H1 (cell line): Measurements from ENCODE around the gene VPS26A. TPM values are rescaled to one million over a fixed set of nuclear protein-coding genes. Genes with fewer than 3 reads are reported as not detected.

Experiments
- CTCF ChIA-PET: fragments of 300-600 bp; sonication (Branson Sonifier 250); formaldehyde crosslinking; loops from one replicate; lab custom pipeline; 2021; ENCODE audit not compliant: partially characterized antibody; lab: Charles Lee
- POLR2A ChIA-PET: fragments of 300-600 bp; sonication (Branson Sonifier 250); formaldehyde crosslinking; loops from one replicate; lab custom pipeline; 2021; ENCODE audit warnings: inconsistent platforms; ENCODE audit not compliant: partially characterized antibody; lab: Charles Lee
- DNase-seq, 2 experiments: peaks; one replicate each; pipeline versions ENCODE4 v3.0.0 to v3.0.0-alpha.2; 2010 to 2022; ENCODE audit warnings: low spot score in 2 of 2, low read depth in 1 of 2, mixed read lengths in 1 of 2
- FAIRE-seq: peaks from 2 replicates; lab custom pipeline; 2011; peaks lifted over from hg19 to GRCh38; lab: Jason Lieb, UNC
- H2AFZ ChIP-seq: 2 replicates; pipeline ENCODE4 v1.8.1; 2012; ENCODE audit warnings: low read length, inconsistent platforms
- H2AK5ac ChIP-seq: 2 replicates; pipeline ENCODE4 v1.6.1; 2013; ENCODE audit warnings: low read depth, low read length
- H2BK120ac ChIP-seq: replicated peaks from 2 replicates; pipeline ENCODE3; 2013; ENCODE audit warnings: low read depth, low read length, inconsistent platforms
- H2BK12ac ChIP-seq: 2 replicates; pipeline ENCODE4 v1.6.1; 2013; ENCODE audit warnings: low read depth, low read length
- H2BK15ac ChIP-seq: 2 replicates; pipeline ENCODE4 v1.6.1; 2013; ENCODE audit warnings: low read length
- H2BK20ac ChIP-seq: 2 replicates; pipeline ENCODE4 v1.6.1; 2013; ENCODE audit warnings: low read length
- H2BK5ac ChIP-seq: 2 replicates; pipeline ENCODE4 v1.6.1; 2013; ENCODE audit warnings: low read depth, low read length
- H3K14ac ChIP-seq: 2 replicates; pipeline ENCODE4 v1.6.1; 2013; ENCODE audit warnings: inconsistent platforms; ENCODE audit not compliant: insufficient read length
- H3K18ac ChIP-seq: 2 replicates; pipeline ENCODE4 v1.6.1; 2013; ENCODE audit warnings: low read length; ENCODE audit errors: extremely low read depth
- H3K23ac ChIP-seq: 2 replicates; pipeline ENCODE4 v1.6.1; 2013; ENCODE audit warnings: inconsistent platforms; ENCODE audit not compliant: insufficient read length
- H3K23me2 ChIP-seq: 2 replicates; pipeline ENCODE4 v1.6.1; 2013; ENCODE audit warnings: low read depth, low read length
- H3K27ac ChIP-seq: 2 replicates; pipeline ENCODE4 v1.6.1; 2011; ENCODE audit warnings: low read depth, low read length, inconsistent platforms
- H3K27me3 ChIP-seq, 4 experiments: replicated peaks in 1 of 4; 1 replicate in 1 of 4; 2 replicates in 3 of 4; pipeline versions ENCODE4 v1.6.1 to v1.8.1; 2011 to 2013; ENCODE audit warnings: low read length in 3 of 4, mild to moderate bottlenecking in 3 of 4, inconsistent platforms in 2 of 4, mixed read lengths in 2 of 4, moderate library complexity in 1 of 4; ENCODE audit not compliant: control insufficient read depth in 3 of 4, insufficient read depth in 3 of 4; ENCODE audit errors: extremely low read depth in 1 of 4
- H3K36me3 ChIP-seq, 4 experiments: 2 replicates each; pipeline versions ENCODE4 v1.6.1 to v1.8.1; 2011 to 2013; ENCODE audit warnings: mild to moderate bottlenecking in 4 of 4, low read length in 3 of 4, moderate library complexity in 2 of 4, control low read depth in 1 of 4, inconsistent platforms in 1 of 4; ENCODE audit not compliant: insufficient read depth in 4 of 4, control insufficient read depth in 2 of 4
- H3K4ac ChIP-seq: replicated peaks from 2 replicates; pipeline ENCODE3; 2013; ENCODE audit warnings: low read length, low read depth, mixed read lengths, inconsistent platforms; ENCODE audit not compliant: insufficient read length
- H3K4me1 ChIP-seq, 4 experiments: replicated peaks in 1 of 4; 1 replicate in 1 of 4; 2 replicates in 3 of 4; pipeline versions ENCODE4 v1.6.1 to v1.8.1; 2011 to 2013; ENCODE audit warnings: low read length in 3 of 4, inconsistent platforms in 2 of 4, mixed read lengths in 1 of 4; ENCODE audit not compliant: insufficient read depth in 4 of 4, control insufficient read depth in 3 of 4
- H3K4me2 ChIP-seq, 2 experiments: 2 replicates each; pipeline versions ENCODE4 v1.6.1 to v1.8.1; 2011 to 2013; ENCODE audit warnings: low read depth in 2 of 2, low read length in 2 of 2, control low read depth in 1 of 2, inconsistent platforms in 1 of 2, mild to moderate bottlenecking in 1 of 2; ENCODE audit not compliant: insufficient read depth in 1 of 2
- H3K4me3 ChIP-seq, 4 experiments: fragments of 200-600, 300-600 bp in 1 of 4; sonication (generic), shearing (Covaris generic), sonication (Bioruptor Twin) in 1 of 4; 2 replicates each; pipeline versions ENCODE4 v1.5.1 to v1.8.1; 2011 to 2016; ENCODE audit warnings: low read length in 4 of 4, low read depth in 3 of 4, control low read depth in 2 of 4, inconsistent platforms in 2 of 4, mild to moderate bottlenecking in 2 of 4, mixed read lengths in 1 of 4, moderate library complexity in 1 of 4; ENCODE audit not compliant: insufficient read depth in 2 of 4; ENCODE audit errors: extremely low read depth in 1 of 4
- H3K56ac ChIP-seq: replicated peaks from 2 replicates; pipeline ENCODE3; 2013; ENCODE audit warnings: low read depth, mild to moderate bottlenecking, mixed read lengths, low read length, inconsistent platforms; ENCODE audit not compliant: insufficient read length
- H3K79me1 ChIP-seq: 2 replicates; pipeline ENCODE4 v1.6.1; 2013; ENCODE audit warnings: low read depth, low read length, control low read depth
- H3K79me2 ChIP-seq, 2 experiments: 2 replicates each; pipeline versions ENCODE4 v1.6.1 to v1.8.1; 2012 to 2013; ENCODE audit warnings: low read length in 2 of 2, mild to moderate bottlenecking in 2 of 2, inconsistent platforms in 1 of 2; ENCODE audit not compliant: insufficient read depth in 2 of 2, control insufficient read depth in 1 of 2
- H3K9ac ChIP-seq, 4 experiments: replicated peaks in 1 of 4; 1 replicate in 1 of 4; 2 replicates in 3 of 4; pipeline versions ENCODE4 v1.6.1 to v1.8.1; 2011 to 2013; ENCODE audit warnings: low read depth in 3 of 4, low read length in 3 of 4, control low read depth in 2 of 4, mild to moderate bottlenecking in 2 of 4, moderate library complexity in 2 of 4, inconsistent platforms in 1 of 4; ENCODE audit errors: extremely low read depth in 1 of 4
- H3K9me3 ChIP-seq, 2 experiments: 2 replicates each; pipeline versions ENCODE4 v1.6.1 to v1.8.1; 2012 to 2013; ENCODE audit warnings: mild to moderate bottlenecking in 2 of 2, moderate library complexity in 2 of 2, control low read depth in 1 of 2, inconsistent platforms in 1 of 2, low read depth in 1 of 2, low read length in 1 of 2, mixed read lengths in 1 of 2; ENCODE audit not compliant: insufficient read depth in 2 of 2
- H4K20me1 ChIP-seq, 2 experiments: replicated peaks in 1 of 2; 2 replicates each; pipeline versions ENCODE3 to v1.8.1; 2011 to 2013; ENCODE audit warnings: inconsistent platforms in 2 of 2, low read length in 2 of 2, mild to moderate bottlenecking in 1 of 2; ENCODE audit not compliant: insufficient read depth in 2 of 2, control insufficient read depth in 1 of 2
- H4K5ac ChIP-seq: 2 replicates; pipeline ENCODE4 v1.6.1; 2013; ENCODE audit warnings: low read length, low read depth, mixed read lengths, inconsistent platforms; ENCODE audit not compliant: insufficient read length
- H4K8ac ChIP-seq: 2 replicates; pipeline ENCODE4 v1.8.0; 2013; ENCODE audit warnings: mild to moderate bottlenecking, moderate library complexity, low read length, inconsistent platforms; ENCODE audit not compliant: insufficient read depth; ENCODE audit errors: extremely low read depth
- H4K91ac ChIP-seq: replicated peaks from 2 replicates; pipeline ENCODE3; 2013; ENCODE audit warnings: low read length, mixed read lengths, inconsistent platforms; ENCODE audit not compliant: insufficient read length
- BACH1 ChIP-seq: IDR thresholded peaks from 2 replicates; pipeline ENCODE4 v1.6.1; 2012; ENCODE audit warnings: low read length, improper control_type of control experiment
- BRCA1 ChIP-seq: IDR thresholded peaks from 2 replicates; pipeline ENCODE4 v1.6.1; 2012; ENCODE audit warnings: low read depth, low read length, improper control_type of control experiment
- CBX8 ChIP-seq: fragments of 300-800, 300-1000 bp; sonication (generic); IDR thresholded peaks from 2 replicates; pipeline ENCODE4 v1.7.1; 2016; ENCODE audit warnings: low read depth, low read length, borderline replicate concordance
- CREB1 ChIP-seq: IDR thresholded peaks from 2 replicates; pipeline ENCODE4 v1.6.1; 2012; ENCODE audit warnings: inconsistent platforms
- JUND ChIP-seq: IDR thresholded peaks from 2 replicates; pipeline ENCODE4 v1.6.1; 2011; ENCODE audit warnings: mild to moderate bottlenecking, improper control_type of control experiment, low read length
- PHF8 ChIP-seq: fragments of 200-600 bp; sonication (generic); conservative IDR thresholded peaks from 2 replicates; pipeline ENCODE4 v1.7.1; 2012; ENCODE audit warnings: low read depth, mild to moderate bottlenecking, inconsistent platforms, low read length, moderate library complexity
- RBBP5 ChIP-seq: IDR thresholded peaks from 2 replicates; pipeline ENCODE4 v1.7.1; 2012; ENCODE audit warnings: low read depth, mild to moderate bottlenecking, inconsistent platforms, low read length, moderate library complexity, borderline replicate concordance
- SRF ChIP-seq: IDR thresholded peaks from 2 replicates; pipeline ENCODE4 v1.6.1; 2011; ENCODE audit warnings: mild to moderate bottlenecking, low read depth, low read length, moderate library complexity
- TEAD4 ChIP-seq: IDR thresholded peaks from 2 replicates; pipeline ENCODE4 v1.6.1; 2012; ENCODE audit warnings: low read depth, low read length, inconsistent platforms, mixed read lengths
- WGBS, 2 experiments: shearing (Covaris generic) in 1 of 2; methylation state at CpG; one replicate each; pipeline versions ENCODE4 v1.1.6 to v1.1.7; 2013 to 2015; ENCODE audit warnings: low lambda C conversion rate in 2 of 2, mixed read lengths in 2 of 2, inconsistent platforms in 1 of 2, low coverage in 1 of 2, missing lambda C conversion rate in 1 of 2; ENCODE audit not compliant: insufficient replicate concordance in 2 of 2, insufficient coverage in 1 of 2, insufficient read length in 1 of 2; ENCODE audit errors: extremely low coverage in 1 of 2, missing lambda C conversion rate in 1 of 2; 5-methylcytosine and 5-hydroxymethylcytosine counted together
- polyA plus RNA-seq, 7 experiments: library from polyadenylated mRNA; depleted of rRNA in 3 of 7; stranded (reverse) in 5 of 7; unstranded in 2 of 7; fragments of >200 nt in 5 of 7; fragments of 200-250 nt in 2 of 7; gene quantifications; 1 replicate in 5 of 7; 2 replicates in 1 of 7; 4 replicates in 1 of 7; pipeline versions ENCODE4 v1.2.1 to v1.2.3, GENCODE V29; 2011 to 2013; ENCODE audit warnings: missing spikeins in 2 of 7, mixed read lengths in 2 of 7
- total RNA-seq: library from RNA; stranded (reverse); fragmentation: NEBNext Ultra II Directional; extraction: Animal tissue kit (Norgen Biotek cat#: 25700); gene quantifications from 2 replicates; pipeline ENCODE4 v1.2.1, GENCODE V29; 2021
- TF ChIP-seq, protein P1 (sequence below): IDR thresholded peaks from 2 replicates; pipeline ENCODE4 v1.6.1; 2012; ENCODE audit warnings: inconsistent platforms

Gene VPS26A
- total and polyA plus RNA-seq, 2 of the 8 experiments (the other 6 are each of a cell fraction or from before 2014, with no cell fraction given) = 10.7 to 44.8 TPM

DNA sequence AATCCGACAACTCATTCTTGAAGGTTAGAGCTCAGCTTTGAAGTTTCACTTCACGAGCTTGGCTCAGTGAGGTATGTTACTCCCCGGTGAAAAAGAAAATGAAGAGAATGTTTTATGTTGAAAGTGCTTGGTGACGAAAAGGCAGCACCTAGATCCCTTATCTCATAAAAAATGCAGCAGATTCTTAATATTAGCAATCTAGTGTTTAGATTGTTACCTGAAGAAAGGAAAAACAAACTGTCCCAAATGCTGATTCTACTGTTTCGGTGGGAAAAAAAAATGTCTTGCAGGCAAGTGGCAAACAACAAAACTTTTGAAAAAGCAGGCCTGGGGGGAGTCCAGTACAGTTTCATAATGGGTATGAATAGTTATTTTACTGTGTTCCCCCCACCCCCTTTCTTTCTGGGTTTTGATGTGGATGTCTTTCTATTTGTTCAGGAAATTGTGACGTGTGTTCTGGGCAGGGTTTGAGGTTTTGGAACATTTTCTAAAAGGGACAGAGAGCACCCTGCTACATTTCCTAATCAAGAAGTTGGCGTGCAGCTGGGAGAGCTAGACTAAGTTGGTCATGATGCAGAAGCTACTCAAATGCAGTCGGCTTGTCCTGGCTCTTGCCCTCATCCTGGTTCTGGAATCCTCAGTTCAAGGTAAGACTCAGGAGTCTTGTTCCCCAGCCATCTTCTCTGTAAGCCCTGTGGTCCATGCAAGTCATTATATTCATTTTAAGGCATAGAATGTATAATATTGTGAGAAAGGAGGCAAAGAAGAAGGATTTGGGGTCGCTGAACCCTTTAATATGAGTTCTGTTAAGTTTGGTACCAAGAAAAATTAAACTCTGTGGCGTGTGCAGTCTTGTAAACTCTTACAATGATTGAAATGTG is 36.1 kb upstream of the VPS26A start, which contains the start of gene SRGN:
SRGN (plus strand) TSS at position 514 of the 881 bp plus-strand sequence; CDS start at position 569, 55 bp downstream.
- Histone ChIP-seq H3K79me1 (no peaks in the 10 kb centered on the region), H3K36me3 (no peaks in the 10 kb centered on the region), H2BK15ac (no peak within 1 kb of the TSS), H3K4me1 (peaks cover 0 to 4% (median 1%) of the 10 kb centered on the region in 4 experiments; a peak in 3 of 7 replicates), H2BK5ac (no peak within 1 kb of the TSS), H4K5ac (no peak within 1 kb of the TSS), H3K4me2 (no peak within 1 kb of the TSS), H2AFZ (no peak within 1 kb of the TSS), H3K23ac (no peak within 1 kb of the TSS), H2BK120ac (no peak within 1 kb of the TSS), H3K9ac (no peak within 1 kb of the TSS), H3K4me3 (no peak within 1 kb of the TSS), H4K20me1 (no peaks in the 10 kb centered on the region), H3K9me3 (no peaks in the 10 kb centered on the region), H4K91ac (no peak within 1 kb of the TSS), H2AK5ac (no peak within 1 kb of the TSS), H3K23me2 (no peaks in the 10 kb centered on the region), H3K4ac (no peak within 1 kb of the TSS), H3K14ac (no peak within 1 kb of the TSS), H3K79me2 (no peaks in the 10 kb centered on the region), H2BK12ac (no peak within 1 kb of the TSS), H4K8ac (no peak within 1 kb of the TSS), H3K56ac (no peak within 1 kb of the TSS), H3K18ac (no peak within 1 kb of the TSS), H2BK20ac (no peak within 1 kb of the TSS), H3K27me3 (no peaks in the 10 kb centered on the region), H3K27ac (no peak within 1 kb of the TSS)
- FAIRE-seq = no peak
- TF ChIP-seq BRCA1 (no peak), BACH1 (no peak), RBBP5 (no peak), CREB1 (no peak), PHF8 (no peak), JUND (no peak), SRF (no peak), TEAD4 (no peak), CBX8 (no peak)
- TF ChIP-seq, protein P1, sequence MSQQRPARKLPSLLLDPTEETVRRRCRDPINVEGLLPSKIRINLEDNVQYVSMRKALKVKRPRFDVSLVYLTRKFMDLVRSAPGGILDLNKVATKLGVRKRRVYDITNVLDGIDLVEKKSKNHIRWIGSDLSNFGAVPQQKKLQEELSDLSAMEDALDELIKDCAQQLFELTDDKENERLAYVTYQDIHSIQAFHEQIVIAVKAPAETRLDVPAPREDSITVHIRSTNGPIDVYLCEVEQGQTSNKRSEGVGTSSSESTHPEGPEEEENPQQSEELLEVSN = no peak
- 85% methylated on average over 10 of the region's 10 CpGs; no CpG with 5 or more reads in 1 of the 2 experiments for whole genome bisulfite sequencing, 2 experiments
- ChIA-PET POLR2A (no interaction called here), CTCF (interaction anchor here (1.7 kb wide), 1 partner anchor 92 kb away, joined by 3 read pairs; no protein-coding TSS in a partner anchor)
- no peak for DNase-seq
